ENCODE measurements around the gene ELP5.

The ELP5 gene

GRCh38 chr17:7256766-7257456, 4.9 kb downstream of the ELP5 start:
- no peak for DNase-seq (ENCODE audit: low read depth)

- no peak for DNase-seq (ENCODE audit: low read depth)
These were observed 6.9 kb downstream of the ELP5 start for GRCh38 chr17:7258731-7259554.

GRCh38 chr17:7259555-7259889, 7.5 kb downstream of the ELP5 start:
- no peak for DNase-seq (ENCODE audit: low read depth)

GRCh38 chr17:7260151-7260550, 8.1 kb downstream of the ELP5 start:
- DNase-seq (ENCODE audit: low read depth): no peak

GRCh38 chr17:7260651-7261378, 8.8 kb downstream of the ELP5 start:
- no peak for DNase-seq (ENCODE audit: low read depth)

- peak; percentile 47 for DNase-seq (ENCODE audit: low read depth)
These were observed 9.6 kb downstream of the ELP5 start for GRCh38 chr17:7261379-7262191.

- DNase-seq (ENCODE audit: low read depth): no peak
These were observed 10.3 kb downstream of the ELP5 start, which contains the start of gene CLDN7 for GRCh38 chr17:7262192-7262934. CLDN7 (minus strand) TSS chr17:7262478; CDS start chr17:7262043, 435 bp downstream.

GRCh38 chr17:7262935-7263800, 11.2 kb downstream of the ELP5 start:
- no peak for DNase-seq (ENCODE audit: low read depth)

GRCh38 chr17:7263801-7264078, 11.7 kb downstream of the ELP5 start:
- no peak for DNase-seq (ENCODE audit: low read depth)

- no peak for DNase-seq (ENCODE audit: low read depth)
These were observed 14.8 kb downstream of the ELP5 start for GRCh38 chr17:7266784-7267183.

- no peak for DNase-seq (ENCODE audit: low read depth)
These were observed 27.4 kb downstream of the ELP5 start for GRCh38 chr17:7279448-7279847.

GRCh38 chr17:7280519-7281073, 28.6 kb downstream of the ELP5 start:
- peak; percentile 81 for DNase-seq (ENCODE audit: low read depth)

GRCh38 chr17:7281074-7281952, 29.3 kb downstream of the ELP5 start, which contains the start of gene SLC2A4:
SLC2A4 (plus strand) TSS chr17:7281718; CDS start chr17:7281935, 217 bp downstream.
- peak; percentile 87 for DNase-seq (ENCODE audit: low read depth)

GRCh38 chr17:7281953-7282751, 30.1 kb downstream of the ELP5 start:
- DNase-seq (ENCODE audit: low read depth): no peak

GRCh38 chr17:7282752-7283321, 30.8 kb downstream of the ELP5 start:
- DNase-seq (ENCODE audit: low read depth): no peak

- DNase-seq (ENCODE audit: low read depth): no peak
These were observed 31.6 kb downstream of the ELP5 start for GRCh38 chr17:7283471-7284216.

- no peak for DNase-seq (ENCODE audit: low read depth)
These were observed 32.9 kb downstream of the ELP5 start for GRCh38 chr17:7284911-7285310.
